Lung (tissue), 12 donors: ENCODE measurements around the gene GRIA2. TPM values are rescaled to one million over a fixed set of nuclear protein-coding genes. Genes with fewer than 3 reads are reported as not detected.

Experiments used
- ATAC-seq: fragments of 200-7000 bp; cut with Tn5 transposase; one replicate; pipeline ENCODE4 v1.9.1; 2020; ENCODE audit warnings: moderate number of reproducible peaks; ENCODE audit not compliant: insufficient read depth, low FRiP score
- DNase-seq, 3 donors: peaks; one replicate each; pipeline ENCODE4 v3.0.0-alpha.2; 2013 to 2017
- H3K27ac ChIP-seq, 2 donors: one replicate each; pipeline ENCODE4 v1.5.1; 2013; ENCODE audit warnings: mild to moderate bottlenecking in 2 of 2, moderate library complexity in 2 of 2, control low read depth in 1 of 2, inconsistent platforms in 1 of 2, low read depth in 1 of 2, low read length in 1 of 2
- H3K27me3 ChIP-seq, 3 donors: one replicate each; pipeline ENCODE4 v1.5.1; 2013; ENCODE audit warnings: low read length in 2 of 3; ENCODE audit not compliant: control insufficient read depth in 3 of 3, insufficient read depth in 3 of 3
- H3K36me3 ChIP-seq, 4 donors: one replicate each; pipeline ENCODE4 v1.5.1; 2013; ENCODE audit warnings: low read length in 4 of 4, mild to moderate bottlenecking in 1 of 4, moderate library complexity in 1 of 4; ENCODE audit not compliant: control insufficient read depth in 4 of 4, insufficient read depth in 4 of 4
- H3K4me1 ChIP-seq, 5 donors: one replicate each; pipeline ENCODE4 v1.5.1; 2013; ENCODE audit warnings: low read length in 5 of 5, mild to moderate bottlenecking in 2 of 5, moderate library complexity in 1 of 5; ENCODE audit not compliant: control insufficient read depth in 5 of 5, insufficient read depth in 5 of 5
- H3K4me3 ChIP-seq: one replicate; pipeline ENCODE4 v1.5.1; 2013; ENCODE audit warnings: mild to moderate bottlenecking, control low read depth, moderate library complexity
- H3K9ac ChIP-seq, 2 donors: one replicate each; pipeline ENCODE4 v1.5.1; 2013; ENCODE audit warnings: low read length in 2 of 2, control low read depth in 1 of 2; ENCODE audit not compliant: insufficient read depth in 1 of 2
- H3K9me3 ChIP-seq, 4 donors: one replicate each; pipeline ENCODE4 v1.5.1; 2013; ENCODE audit warnings: low read length in 3 of 4, mild to moderate bottlenecking in 1 of 4, moderate library complexity in 1 of 4; ENCODE audit not compliant: control insufficient read depth in 4 of 4, insufficient read depth in 3 of 4
- WGBS, 2 donors: extraction: QIAGEN DNeasy Blood & Tissue Kit; methylation state at CpG; one replicate each; pipeline ENCODE4 v1.1.7; 2013; 5-methylcytosine and 5-hydroxymethylcytosine counted together
- polyA plus RNA-seq, 2 donors: library from polyadenylated mRNA; stranded (reverse); fragments of 200-250 nt; gene quantifications; one replicate each; pipeline ENCODE4 v1.2.1, GENCODE V29; 2013
- total RNA-seq, 2 donors: library from RNA; depleted of rRNA in 1 of 2; stranded (reverse); fragments of >200 nt in 1 of 2; gene quantifications; one replicate each; pipeline ENCODE4 v1.2.1, GENCODE V29; 2014 to 2021
- TF ChIP-seq, protein P1 (sequence below): IDR thresholded peaks from 2 replicates; pipeline ENCODE4 v1.5.1; 2012; ENCODE audit warnings: mild to moderate bottlenecking; ENCODE audit errors: control extremely low read depth, extremely low read depth
- donor health status: control.
- donor health status: control.
- donor health status: Bipolar disorder and iron deficiency.
- donor health status: healthy.
- donor health status: DM: yes; HTN: yes; CAD: no.

GRIA2 gene
- total and polyA plus RNA-seq, 4 donors, result 0.02 to 5.6 (median 0.03) TPM; not detected in 1

DNA sequence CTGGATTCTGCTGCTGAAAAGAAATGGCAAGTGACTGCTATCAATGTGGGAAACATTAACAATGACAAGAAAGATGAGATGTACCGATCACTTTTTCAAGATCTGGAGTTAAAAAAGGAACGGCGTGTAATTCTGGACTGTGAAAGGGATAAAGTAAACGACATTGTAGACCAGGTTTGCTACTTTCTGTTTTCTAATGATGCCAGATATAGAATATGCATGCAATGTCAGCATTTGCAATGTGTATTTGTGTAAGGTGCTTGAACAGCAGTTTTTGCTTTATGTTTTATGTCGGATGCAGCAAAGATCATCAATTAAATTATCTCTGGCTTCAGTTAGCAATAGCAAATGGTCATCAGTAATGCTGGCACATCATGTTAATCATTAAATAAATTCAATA is 92.2 kb downstream of the GRIA2 start:
- TF ChIP-seq, protein P1, sequence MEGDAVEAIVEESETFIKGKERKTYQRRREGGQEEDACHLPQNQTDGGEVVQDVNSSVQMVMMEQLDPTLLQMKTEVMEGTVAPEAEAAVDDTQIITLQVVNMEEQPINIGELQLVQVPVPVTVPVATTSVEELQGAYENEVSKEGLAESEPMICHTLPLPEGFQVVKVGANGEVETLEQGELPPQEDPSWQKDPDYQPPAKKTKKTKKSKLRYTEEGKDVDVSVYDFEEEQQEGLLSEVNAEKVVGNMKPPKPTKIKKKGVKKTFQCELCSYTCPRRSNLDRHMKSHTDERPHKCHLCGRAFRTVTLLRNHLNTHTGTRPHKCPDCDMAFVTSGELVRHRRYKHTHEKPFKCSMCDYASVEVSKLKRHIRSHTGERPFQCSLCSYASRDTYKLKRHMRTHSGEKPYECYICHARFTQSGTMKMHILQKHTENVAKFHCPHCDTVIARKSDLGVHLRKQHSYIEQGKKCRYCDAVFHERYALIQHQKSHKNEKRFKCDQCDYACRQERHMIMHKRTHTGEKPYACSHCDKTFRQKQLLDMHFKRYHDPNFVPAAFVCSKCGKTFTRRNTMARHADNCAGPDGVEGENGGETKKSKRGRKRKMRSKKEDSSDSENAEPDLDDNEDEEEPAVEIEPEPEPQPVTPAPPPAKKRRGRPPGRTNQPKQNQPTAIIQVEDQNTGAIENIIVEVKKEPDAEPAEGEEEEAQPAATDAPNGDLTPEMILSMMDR, result no peak
- H3K4me1 ChIP-seq, result no peaks in the 10 kb centered on the region
- no peaks in the 10 kb centered on the region for H3K9me3 ChIP-seq
- H3K36me3 ChIP-seq, result no peaks in the 10 kb centered on the region
- no peak overlapping the region for H3K27ac ChIP-seq
- H3K27me3 ChIP-seq, result no peaks in the 10 kb centered on the region
- no peak overlapping the region for H3K9ac ChIP-seq
- 74 to 79% methylated on average over 5 of the region's 5 CpGs for WGBS, 2 donors
- ATAC-seq, result no peak
- H3K4me3 ChIP-seq, result no peak overlapping the region
- no peak for DNase-seq

DNA sequence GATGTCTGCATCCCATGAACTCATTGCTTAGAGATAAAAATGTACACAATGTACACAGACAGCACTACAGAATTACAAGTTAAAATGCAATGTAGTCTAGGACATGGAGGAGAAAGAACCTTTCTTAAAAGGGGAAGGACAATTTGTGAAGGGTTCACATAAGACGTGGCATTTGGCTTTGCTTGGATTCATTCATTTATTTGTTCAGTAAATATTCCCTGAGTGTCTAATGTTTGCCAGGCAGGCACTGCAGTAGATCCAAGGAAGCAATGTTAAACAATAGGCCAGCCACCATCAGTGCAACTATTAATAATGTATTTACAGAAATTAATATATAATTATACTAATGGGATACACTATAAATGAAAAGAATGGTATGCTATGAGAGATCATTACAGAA is 94.4 kb downstream of the GRIA2 start:
- ATAC-seq (no peak), DNase-seq (no peak)
- no peaks in the 10 kb centered on the region for H3K9me3 ChIP-seq
- no peaks in the 10 kb centered on the region for H3K4me1 ChIP-seq
- H3K27ac ChIP-seq, result no peak overlapping the region
- TF ChIP-seq, protein P1, result no peak
- H3K27me3 ChIP-seq, result no peaks in the 10 kb centered on the region
- H3K9ac ChIP-seq, result no peak overlapping the region
- H3K36me3 ChIP-seq, result no peaks in the 10 kb centered on the region
- 58 to 73% methylated on average over 1 of the region's 1 CpG for WGBS, 2 donors
- H3K4me3 ChIP-seq, result no peak overlapping the region

DNA sequence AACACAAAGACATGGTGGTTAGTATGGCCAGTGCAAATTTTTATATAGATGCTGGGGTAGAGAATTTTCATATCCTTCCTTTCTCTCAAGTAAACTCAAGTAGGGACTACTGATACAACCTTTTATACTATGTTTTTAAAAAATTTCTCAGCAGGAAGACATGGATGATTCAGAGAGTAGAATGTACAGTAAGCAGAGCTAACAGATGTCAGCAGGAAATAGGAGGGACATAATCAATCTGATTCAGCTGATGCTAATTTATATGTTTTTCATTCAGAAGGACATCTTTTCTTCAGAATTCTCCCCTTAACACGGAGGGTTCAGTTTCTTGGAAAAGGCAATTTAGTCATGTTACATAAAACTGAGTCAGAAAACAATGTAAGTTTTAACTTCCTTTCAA is 95.4 kb downstream of the GRIA2 start:
- no peak for DNase-seq

DNA sequence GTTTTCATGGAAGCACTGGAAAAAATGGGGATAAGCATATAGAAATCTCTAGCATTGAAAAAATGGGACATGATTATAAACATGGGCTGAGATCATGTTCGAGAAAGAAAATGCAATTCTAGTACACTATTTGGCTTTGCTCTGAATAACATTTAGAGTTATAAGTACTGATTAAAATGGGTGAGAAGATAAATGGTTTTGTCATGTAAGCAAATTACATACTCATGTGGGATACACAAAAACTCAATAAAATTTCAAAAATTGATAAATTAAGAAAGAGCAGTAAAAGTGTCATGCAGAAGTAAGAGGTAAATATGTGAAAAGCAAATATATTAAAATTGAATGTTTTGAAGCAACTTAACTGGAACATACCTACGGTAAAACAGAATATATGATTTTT is 99.6 kb downstream of the GRIA2 start:
- no peak for ATAC-seq

More for the DNA sequence above, 95.4 kb downstream of the GRIA2 start:
- TF ChIP-seq, protein P1, result no peak
- H3K9ac ChIP-seq, result no peak overlapping the region
- no peak overlapping the region for H3K27ac ChIP-seq
- no peaks in the 10 kb centered on the region for H3K27me3 ChIP-seq
- H3K36me3 ChIP-seq, result no peaks in the 10 kb centered on the region
- no peak for ATAC-seq
- no peaks in the 10 kb centered on the region for H3K4me1 ChIP-seq
- 31 to 53% methylated on average over 1 of the region's 1 CpG for WGBS, 2 donors
- H3K4me3 ChIP-seq, result no peak overlapping the region
- H3K9me3 ChIP-seq, result no peaks in the 10 kb centered on the region

More for the DNA sequence above, 99.6 kb downstream of the GRIA2 start:
- no peak overlapping the region for H3K27ac ChIP-seq
- TF ChIP-seq, protein P1, result no peak
- H3K36me3 ChIP-seq, result no peaks in the 10 kb centered on the region
- no peaks in the 10 kb centered on the region for H3K27me3 ChIP-seq
- DNase-seq, result no peak
- no peak overlapping the region for H3K4me3 ChIP-seq
- 85 to 91% methylated on average over 2 of the region's 2 CpGs for WGBS, 2 donors
- H3K9me3 ChIP-seq, result no peaks in the 10 kb centered on the region
- H3K4me1 ChIP-seq, result no peaks in the 10 kb centered on the region
- H3K9ac ChIP-seq, result no peak overlapping the region
